DMS79 treated with DMSO at 0.1 percent for 48 hours (cell line): ENCODE data around the gene GFOD2.
A peak's percentile ranks its signal among the peaks of the same experiment; 100 is the strongest.
"Not testable (repeated sequence)": the region's sequence is repeated elsewhere in the genome, so short reads cannot be mapped to it uniquely, and the experiment has no call there.

Experiments
- DNase-seq: peaks from one replicate; lab custom pipeline; 2025; lab: John Stamatoyannopoulos, UW

The GFOD2 gene, protein sequence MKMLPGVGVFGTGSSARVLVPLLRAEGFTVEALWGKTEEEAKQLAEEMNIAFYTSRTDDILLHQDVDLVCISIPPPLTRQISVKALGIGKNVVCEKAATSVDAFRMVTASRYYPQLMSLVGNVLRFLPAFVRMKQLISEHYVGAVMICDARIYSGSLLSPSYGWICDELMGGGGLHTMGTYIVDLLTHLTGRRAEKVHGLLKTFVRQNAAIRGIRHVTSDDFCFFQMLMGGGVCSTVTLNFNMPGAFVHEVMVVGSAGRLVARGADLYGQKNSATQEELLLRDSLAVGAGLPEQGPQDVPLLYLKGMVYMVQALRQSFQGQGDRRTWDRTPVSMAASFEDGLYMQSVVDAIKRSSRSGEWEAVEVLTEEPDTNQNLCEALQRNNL

DNA sequence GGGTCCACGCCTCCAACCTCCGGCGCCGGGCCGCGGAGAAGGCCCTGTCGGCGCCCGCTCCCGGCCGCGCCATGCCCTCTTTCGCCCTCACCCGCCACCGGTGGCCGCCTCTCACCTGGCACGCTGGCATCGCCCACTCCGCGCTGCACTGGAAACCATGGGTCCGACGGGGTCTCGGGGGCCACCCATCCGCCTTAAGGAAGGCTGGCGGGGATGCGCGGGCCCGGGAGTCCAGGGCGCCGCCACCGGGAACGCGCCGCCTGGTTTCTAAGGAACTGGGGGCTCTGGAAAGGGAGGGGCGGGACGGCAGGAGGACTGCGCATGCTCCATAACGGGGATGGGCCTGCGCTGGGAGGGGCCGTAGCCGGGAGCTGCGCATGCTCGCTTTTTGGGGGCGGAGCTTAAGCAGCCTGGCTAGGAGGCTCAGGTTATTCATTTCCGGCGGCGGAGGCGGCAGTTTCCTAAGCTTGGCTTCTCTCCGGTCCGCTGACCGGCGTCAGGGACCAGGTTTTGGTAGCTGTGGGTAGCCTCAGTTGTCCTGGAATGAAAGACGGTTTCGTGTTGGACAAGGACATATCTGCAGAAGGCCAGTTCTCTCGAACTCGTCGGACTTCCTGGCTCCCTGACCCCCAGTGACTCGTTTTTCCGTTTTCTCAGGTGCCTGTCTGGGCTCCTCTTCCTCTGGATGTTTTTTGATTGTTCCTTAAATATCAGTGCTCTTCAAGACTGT is at the start of gene GFOD2:
Gene GFOD2 (minus strand): TSS at position 269 of the 730 bp plus-strand sequence. CDS start 33,601 bp downstream, outside the sequence.
- peak; percentile 73 for DNase-seq

DNA sequence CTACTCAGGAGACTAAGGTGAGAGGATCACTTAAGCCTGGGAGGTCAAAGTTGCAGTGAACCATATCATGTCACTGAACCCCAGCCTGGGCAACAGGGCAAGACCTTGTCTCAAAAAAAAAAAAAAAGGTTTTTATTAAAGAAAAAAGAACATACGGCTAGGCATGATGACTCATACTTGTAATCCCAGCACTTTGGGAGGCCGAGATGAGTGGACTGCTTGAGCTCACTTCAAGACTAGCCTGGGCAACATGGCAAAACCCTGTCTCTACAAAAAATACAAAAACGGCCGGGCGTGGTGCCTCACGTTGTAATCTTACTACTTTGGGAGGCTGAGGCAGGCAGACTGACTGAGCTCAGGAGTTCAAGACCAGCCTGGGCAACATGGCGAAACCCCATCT is 48.8 kb upstream of the GFOD2 start:
- DNase-seq, result no peak

DNA sequence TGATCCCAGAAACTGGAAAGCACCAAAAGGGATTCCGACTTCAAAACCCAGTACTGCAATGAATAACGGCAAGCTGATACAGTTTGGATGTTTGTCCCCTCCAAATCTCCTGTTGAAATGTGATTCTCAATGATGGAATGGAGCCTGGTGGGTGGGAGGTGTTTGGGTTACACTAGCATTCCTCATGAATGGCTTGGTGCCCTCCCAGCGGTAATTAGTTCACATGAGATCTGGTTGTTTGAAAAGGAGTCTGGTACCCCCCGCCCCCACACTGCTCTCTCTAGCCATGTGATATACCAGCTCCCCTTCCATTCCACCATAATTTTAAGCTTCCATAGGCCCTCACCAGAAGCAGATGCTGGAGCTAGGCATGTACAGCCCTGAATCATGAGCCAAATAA is 47.2 kb upstream of the GFOD2 start:
- DNase-seq, result no peak

DNA sequence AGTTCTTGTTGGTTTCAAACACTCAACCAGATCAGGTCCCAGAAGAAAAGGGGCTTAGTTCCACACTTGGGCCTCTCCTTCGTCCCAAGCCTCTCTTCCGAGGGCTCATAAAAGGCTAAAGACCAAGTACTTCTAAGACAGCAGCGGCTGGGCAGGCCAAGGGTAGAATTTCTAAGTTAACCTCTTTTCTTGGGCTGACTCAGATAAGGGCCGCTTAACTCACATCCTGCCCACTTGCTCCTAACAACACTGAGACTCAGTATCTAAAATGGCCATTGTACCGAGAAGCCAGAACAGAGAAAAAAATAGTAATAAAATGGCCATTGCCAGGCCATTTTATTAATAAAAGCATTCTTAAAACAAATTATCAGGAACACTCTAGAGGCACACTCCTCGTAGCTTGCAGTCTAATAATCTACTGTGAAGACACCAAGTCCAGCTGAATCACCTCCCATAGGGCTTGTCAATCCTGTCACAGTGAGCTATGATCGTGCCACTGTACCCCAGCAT is 45.1 kb upstream of the GFOD2 start:
- no peak for DNase-seq

DNA sequence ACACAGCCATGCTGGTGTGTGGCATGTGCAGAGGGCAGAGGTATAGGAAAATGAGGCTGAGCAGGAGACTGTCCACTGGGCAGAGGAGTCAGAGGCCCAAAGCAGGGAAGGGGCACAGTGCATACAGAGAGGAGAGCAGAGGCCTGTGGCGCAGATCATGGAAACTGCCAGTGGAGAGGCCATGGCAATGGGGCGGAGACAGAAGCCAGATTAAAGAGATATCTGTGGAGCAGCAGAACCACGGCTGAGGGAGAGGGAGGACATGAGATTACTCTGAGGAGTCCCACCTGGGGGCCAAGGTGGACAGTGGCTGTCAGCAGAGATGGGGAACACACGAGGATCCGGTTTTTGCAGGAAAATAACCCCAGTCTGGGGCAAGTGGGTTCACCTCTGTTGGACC is 44.0 kb upstream of the GFOD2 start:
- no peak for DNase-seq

DNA sequence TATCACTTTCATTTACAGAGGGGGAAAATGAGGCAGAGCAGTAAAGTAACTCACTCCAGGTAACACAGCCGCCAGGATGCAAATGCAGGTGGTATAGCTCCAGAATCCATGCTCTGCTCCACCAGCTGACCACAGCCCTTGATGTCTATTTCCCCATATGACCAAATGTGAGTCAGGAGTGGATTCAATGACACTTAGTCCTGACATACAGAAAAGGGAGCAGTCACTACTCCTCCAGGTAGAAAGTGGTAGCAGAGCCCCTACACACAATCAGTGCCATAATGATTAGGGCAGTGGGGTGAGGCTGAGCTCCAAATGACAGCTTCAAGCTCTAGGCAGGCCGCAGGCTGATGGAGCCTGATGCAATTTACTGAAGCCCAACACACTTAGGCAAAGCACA is 43.3 kb upstream of the GFOD2 start:
- no peak for DNase-seq

DNA sequence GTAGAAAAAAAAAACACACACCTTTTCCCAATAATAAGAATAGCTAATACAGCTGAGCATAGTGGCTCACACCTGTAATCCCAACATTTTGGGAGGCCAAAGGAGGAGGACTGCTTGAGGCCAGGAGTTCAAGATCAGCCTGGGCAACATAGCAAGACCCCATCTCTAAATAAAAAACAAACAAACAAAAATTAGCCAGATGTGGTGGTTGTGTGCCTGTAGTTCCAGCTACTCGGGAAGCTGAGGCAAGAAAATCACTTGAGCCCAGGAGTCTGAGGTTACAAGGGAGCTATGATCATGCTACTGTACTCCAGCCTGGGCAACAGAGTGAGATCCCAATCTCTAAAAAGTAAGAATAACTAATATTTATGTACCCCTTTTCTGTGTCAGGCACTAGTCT is 42.8 kb upstream of the GFOD2 start:
- no peak for DNase-seq

DNA sequence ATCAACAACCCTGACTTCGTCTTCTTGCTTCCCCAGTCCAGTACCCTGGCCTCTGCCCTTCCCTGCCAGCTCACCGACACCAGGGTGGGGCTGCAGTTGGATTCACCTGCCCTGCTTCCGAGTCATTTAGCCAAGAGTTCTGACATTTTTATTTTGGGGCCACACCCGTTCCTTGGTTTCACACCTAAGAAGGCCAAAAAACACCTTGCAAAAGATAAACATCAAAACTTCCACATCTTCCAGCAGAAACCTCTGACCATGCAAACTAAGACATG is 41.8 kb upstream of the GFOD2 start:
- no peak for DNase-seq

DNA sequence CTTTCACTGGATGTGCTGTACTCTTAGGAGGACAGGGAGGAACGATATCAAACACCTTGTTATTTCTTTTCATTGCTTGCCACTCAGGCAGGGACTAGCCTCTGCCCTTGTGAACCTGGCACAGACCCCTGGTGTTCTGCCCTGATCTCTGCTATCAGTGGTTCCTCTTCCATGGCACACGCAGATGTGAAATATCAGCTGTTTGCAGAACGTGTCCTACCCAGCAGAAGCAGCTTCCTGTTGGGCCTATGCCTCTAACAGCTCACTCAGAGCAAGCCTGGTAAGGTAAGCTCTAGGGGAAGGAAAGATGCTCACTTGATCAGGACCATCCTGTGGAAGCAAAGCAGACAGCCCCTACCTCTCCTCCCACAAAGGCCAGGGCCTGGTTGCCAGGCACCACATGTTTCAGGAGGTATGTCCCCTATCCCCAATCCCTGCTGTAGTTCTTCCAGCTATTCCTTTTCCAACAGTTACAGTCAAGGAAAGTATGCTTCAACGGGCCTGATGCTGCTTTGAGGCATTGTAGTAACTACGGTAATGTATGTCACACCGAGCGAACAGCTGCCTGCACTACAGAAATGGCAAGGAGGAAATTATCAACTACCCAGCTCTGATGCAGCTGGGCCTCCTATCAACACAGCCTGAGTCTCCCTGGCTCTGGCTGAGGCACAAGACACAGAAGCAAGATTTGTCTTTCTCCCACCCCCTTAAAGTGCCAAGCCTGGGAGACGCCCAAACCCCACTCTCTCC is 41.3 kb upstream of the GFOD2 start:
- no peak for DNase-seq

DNA sequence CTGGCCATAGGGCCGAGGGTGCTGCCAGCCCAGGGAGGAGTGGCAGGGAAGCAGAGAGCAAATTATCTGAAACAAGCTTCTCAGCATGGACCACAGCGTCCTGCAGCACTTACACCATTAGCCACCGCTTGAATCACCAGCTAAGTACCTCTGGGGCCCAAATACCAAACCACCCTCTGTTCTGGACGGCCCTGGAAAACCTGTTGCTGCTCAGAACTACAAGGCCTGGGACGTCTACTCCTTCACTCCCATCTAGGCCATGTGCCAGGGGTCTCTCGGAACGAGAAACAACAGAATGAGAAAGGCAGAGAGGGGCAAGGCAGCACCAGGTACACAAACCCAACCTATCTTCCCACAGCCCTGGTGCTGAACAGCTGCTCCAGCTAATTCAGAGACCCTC is 39.9 kb upstream of the GFOD2 start:
- no peak for DNase-seq

DNA sequence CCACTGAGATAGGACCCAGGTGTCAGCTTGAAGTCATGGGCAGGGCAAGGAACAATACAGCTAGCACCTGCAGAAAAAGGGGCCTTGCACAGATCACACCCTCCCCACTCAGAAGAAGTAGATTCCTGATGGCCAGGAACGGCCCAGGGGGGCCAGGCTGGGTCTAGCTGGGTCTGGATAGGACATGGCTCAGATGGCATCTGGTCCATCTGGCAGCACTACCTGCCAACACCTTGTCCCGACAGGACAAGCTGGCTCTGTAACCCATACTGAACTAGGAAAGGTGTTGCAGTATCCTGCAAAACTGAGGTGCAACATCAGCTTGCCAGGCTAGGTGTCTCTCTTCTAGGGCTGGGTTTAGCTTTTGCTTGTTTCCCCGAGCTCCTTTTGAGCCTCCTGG is 38.9 kb upstream of the GFOD2 start:
- DNase-seq, result no peak

DNA sequence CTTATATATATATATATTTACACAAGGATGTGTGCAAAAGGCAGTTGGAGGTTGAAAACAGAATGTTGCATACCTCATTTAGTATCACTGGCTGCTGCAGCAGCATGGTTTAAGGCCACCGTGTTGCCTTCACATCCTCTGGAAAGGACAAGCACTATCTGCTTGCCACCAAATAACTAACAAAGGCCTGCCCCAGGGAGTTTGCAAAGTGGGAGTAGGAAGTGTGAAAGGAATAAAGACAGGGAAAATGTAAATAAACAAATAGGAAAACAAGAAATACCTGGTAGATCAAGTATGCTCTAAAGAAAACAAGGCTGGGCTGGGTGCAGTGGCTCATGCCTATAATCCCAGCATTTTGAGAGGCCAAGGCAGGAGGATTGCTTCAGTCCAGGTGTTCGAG is 33.5 kb upstream of the GFOD2 start:
- no peak for DNase-seq

DNA sequence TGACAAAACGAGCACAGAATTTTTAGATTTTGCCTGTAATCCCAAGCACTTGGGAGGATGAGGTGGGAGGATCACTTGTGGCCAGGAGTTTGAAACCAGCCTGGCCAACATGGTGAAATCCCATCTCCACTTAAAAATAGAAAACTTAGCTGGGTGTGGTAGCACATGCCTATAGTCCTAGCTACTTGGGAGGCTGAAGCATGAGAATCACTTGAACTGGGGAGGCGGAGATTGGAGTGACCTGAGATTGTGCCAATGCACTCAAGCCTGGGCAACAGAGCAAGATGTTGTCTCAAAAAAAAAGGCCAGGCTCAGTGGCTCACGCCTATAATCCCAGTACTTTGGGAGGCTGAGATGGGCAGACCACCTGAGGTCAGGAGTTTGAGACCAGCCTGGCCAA is 32.2 kb upstream of the GFOD2 start:
- DNase-seq, result not testable (repeated sequence)

DNA sequence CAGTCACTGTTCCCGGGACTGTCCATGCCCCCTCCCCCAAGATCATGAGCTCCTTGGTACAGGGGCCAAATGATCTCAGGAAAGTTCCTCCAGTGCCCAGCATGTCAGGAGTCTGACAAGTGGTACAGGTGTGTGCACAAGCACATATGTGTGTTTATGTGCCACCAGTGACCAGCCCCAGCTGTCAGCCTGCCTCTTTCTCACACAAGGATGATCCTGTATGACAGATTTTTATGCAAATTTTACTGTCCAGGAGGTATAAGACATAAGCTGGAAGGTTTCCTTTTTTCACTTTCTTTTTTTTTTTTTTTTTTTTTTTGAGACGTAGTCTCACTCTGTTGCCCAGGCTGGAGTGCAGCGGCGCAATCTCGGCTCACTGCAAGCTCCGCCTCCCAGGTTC is 31.4 kb upstream of the GFOD2 start:
- no peak for DNase-seq

DNA sequence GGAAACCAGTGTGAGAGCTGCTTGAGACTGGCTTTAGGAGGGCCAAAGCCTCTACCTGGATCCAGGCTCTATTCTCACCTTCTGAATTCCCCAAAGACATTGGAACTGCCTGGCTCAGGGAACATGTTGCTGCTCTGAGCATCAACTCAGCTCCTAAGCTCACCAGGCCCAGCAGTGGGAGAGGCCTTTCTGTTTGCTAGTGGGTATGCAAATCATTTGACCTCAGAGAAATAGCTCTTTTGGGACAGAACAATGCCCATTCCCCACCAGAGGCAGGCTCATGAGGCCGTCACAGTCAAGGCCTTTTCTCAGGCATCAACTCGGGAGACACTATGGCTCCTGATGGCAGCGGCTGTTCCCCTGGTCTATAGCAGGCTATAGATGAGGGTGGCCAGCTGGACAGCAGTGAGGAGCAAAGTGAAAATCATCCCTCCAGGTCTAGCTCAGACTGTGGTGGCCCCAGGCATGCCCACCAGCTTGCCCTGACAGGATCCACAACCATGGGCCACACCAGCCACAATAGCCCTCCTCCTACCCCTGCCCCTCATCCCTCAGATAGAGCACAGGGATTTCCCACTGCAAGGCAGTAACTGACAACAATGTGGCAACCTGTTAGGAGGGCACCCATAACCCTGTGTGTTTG is 30.4 kb upstream of the GFOD2 start:
- DNase-seq, result no peak

DNA sequence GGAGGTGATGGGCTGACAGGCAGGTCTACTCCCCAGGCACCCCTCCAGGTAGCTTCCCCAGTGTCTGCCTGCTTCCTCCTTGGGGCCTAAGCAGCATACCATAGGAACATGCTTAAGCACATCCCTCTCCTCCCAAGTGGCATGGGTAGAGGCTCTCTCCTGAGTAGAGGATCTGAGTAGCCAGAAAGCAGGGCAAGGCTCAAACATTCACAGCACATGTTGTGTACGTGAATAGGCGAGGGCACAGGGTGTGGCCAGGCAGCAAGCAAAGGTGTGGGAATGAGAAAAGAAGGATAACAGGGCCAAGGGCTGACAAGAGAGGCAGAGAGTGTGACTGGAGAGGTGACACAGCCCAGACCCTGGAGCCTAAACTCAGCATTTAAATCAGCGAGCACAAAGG is 29.7 kb upstream of the GFOD2 start:
- DNase-seq, result no peak

DNA sequence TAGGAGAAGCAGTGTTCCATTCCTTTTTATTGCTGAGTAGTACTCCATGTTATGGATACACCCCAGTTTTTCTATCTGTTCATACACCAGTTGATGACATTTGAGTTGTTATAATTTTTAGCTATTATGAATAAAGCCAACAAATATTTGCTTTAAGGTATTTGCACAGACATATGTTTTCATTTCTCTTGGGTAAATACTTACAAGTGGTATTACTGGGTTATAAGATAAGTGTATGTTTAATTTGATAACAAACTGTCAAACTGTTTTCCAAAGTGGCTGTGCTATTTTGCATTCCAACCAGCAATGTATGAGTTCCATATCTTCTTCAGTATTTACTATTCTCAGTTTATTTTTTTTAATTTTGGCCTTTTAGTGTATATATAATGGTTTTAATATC is 27.7 kb upstream of the GFOD2 start:
- no peak for DNase-seq

DNA sequence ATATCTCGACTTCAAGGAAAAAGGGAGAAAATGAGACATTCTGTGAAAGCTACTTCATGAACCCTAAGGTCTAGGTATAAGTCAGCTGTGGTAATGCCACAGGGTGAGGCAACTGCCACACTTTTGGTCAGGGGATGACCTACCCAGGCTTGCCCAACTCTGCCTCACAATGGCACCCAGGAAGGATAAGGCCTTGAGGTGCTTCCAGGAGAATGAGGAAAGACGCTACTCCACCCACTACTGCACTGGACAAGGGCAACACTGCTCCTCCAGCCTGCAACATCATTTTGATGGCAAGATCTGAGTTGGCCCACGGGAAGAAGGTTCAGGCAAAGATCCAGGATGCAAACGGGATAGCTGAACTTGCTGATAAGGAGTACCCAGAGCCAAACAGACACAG is 22.0 kb upstream of the GFOD2 start:
- no peak for DNase-seq

DNA sequence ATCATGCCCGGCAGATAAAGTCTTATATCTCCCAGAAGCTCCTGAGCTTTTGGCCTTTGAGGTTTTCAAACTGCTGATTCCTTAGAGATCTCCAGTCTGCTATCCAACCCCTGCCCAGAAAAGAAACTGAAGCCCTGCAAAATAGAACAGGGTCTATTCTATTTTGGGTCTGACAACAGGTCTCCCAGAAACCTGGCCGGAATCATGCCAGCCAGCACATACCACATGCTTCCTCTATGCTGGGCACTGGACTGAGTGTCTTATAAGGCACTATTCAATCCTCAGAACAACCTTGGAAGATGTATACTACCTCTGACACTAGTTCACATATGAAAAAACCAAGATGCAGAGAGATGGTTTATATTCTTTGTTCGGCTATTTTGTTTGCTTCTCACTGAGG is 21.3 kb upstream of the GFOD2 start:
- no peak for DNase-seq

DNA sequence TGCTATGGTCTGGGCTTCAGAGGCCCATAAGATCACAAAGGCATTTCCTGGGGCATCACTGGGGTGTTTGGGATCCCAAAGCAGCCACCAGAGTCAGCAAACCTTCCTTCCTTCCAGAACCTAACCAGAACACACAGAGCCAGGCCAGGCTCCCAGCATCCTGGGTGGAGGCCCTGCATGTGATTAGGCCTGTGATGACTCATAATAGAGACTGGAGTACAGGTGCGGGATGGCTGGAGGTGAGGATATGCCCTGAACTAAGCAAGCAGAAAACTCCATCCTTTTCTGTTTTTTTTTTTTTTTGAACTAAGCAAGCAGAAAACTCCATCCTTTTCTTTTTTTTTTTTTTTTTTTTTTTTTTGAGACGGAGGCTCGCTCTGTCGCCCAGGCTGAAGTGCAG is 17.7 kb upstream of the GFOD2 start:
- no peak for DNase-seq

DNA sequence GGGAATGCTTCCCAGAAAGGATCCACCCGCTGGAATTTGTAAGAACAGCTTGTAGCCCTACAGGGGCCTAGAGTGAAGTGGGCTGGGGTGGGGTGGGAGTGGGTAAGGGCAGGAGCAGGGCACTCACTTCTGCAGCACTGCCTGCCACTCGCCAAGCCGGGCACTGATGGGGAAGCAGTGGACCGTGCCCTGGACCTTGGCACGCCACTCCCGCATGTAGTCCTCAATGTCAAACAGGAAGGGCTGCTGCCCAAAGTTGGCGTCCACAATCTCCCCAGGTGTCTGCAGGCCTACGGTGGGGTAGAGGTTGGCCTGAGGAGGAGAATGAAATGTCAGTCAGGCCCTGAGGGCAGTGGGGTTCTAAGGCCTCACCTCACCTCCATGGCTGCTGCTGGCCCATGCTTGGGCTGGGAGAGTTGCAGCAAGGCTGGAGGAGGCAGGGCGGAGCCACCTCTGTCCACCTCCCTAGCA is 15.7 kb upstream of the GFOD2 start:
- peak; percentile 7 for DNase-seq

DNA sequence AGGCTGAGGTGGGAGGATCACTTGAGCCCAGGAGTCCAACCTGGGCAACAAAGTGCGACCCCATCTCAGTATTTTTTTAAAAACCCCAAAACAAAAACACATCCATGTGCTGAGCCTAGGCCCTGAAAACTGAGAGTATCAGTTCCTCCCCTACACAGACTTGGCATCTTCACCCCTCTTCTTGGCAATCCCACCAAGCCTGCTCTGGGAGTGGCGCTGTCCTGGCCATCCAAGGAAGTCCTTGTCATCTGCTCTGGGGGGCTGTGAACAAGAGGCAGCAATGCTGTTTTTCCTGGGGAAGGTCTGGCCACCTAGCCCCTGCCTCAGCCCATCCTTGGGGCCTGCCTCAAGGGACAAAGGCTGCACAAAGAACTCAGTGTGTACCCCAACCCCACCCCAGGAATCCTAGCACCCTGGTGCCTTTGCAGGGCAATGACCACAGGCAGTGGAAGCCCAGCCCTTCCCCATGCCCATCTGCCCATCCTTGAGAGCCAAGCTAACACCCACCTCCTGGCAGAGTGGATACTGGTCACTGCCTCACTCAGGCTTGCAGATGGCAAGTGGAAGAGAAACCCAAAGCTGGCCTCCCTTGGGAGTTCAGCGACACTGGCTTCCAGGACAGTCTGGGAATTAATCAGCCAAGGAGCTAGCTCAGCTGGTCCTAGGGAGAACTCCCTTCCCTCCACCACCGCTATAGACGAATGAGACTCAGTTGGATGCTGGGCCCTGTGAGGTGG is 14.8 kb upstream of the GFOD2 start:
- DNase-seq, result no peak
